ENCODE measurements around the gene GOLGA6D. TPM values are rescaled to one million over a fixed set of nuclear protein-coding genes. Genes with fewer than 3 reads are reported as not detected.
A peak's percentile ranks its signal among the peaks of the same experiment; 100 is the strongest.
"Not testable (repeated sequence)": the region's sequence is repeated elsewhere in the genome, so short reads cannot be mapped to it uniquely, and the experiment has no call there.

GOLGA6D gene, protein sequence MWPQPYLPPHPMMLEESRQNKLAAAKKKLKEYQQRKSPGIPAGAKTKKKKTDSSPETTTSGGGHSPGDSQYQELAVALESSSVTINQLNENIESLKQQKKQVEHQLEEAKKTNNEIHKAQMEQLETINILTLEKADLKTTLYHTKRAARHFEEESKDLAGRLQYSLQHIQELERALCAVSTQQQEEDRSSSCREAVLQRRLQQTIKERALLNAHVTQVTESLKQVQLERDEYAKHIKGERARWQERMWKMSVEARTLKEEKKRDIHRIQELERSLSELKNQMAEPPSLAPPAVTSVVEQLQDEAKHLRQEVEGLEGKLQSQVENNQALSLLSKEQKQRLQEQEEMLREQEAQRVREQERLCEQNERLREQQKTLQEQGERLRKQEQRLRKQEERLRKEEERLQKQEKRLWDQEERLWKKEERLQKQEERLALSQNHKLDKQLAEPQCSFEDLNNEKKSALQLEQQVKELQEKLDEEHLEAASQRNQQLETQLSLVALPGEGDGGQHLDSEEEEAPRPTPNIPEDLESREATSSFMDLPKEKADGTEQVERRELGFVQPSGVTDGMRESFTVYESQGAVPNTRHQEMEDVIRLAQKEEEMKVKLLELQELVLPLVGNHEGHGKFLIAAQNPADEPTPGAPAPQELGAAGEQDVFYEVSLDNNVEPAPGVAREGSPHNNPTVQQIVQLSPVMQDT
- not detected in 2 replicates for total RNA-seq (2022)
- Bru-seq, nascent RNA: not detected
- BruChase-seq, experiment 1, labeled RNA remaining after a 6-hour chase: percentile 6 among the genes with signal in this experiment
- BruChase-seq, experiment 2, labeled RNA remaining after a 2-hour chase: not detected
- long read RNA-seq: 0 reads

DNA sequence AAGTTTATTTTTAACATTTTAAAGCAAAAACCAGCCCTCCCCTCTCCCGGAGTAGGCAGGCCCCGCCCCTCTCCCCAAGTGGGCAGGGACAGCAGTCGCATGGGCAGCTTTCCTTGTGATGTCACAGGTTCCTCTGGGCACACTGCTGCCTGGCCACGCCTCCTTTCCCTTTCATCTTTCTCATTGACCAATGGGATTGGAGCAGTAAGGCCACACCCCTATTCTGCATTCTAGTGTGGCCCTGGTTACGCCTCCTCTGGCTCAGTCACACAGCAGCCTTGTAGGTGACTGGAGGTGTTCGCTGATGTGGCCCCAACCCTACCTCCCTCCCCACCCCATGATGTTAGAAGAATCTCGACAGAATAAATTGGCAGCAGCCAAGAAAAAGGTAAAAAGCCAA, at the start of gene GOLGA6D:
Gene GOLGA6D, plus strand, starts transcription at position 264 of the 400 bp plus-strand sequence. Its CDS starts 41 bp downstream, at position 305.
- DNase-seq (ENCODE audit: unreplicated experiment); H3K4me1 Mint-ChIP-seq (ENCODE audit: insufficient read depth, unreplicated experiment); H3K9me3 Mint-ChIP-seq (ENCODE audit: unreplicated experiment); POLR2A ChIA-PET; CTCF ChIA-PET; intact Hi-C loops (cut with micrococcal nuclease); H3K4me3 Mint-ChIP-seq (ENCODE audit: unreplicated experiment); H3K27ac Mint-ChIP-seq (ENCODE audit: low read depth, unreplicated experiment); H3K27me3 Mint-ChIP-seq (ENCODE audit: insufficient read depth, unreplicated experiment); BruUV-seq (replicated peaks); H3K36me3 Mint-ChIP-seq (ENCODE audit: insufficient read depth, unreplicated experiment): not testable (repeated sequence)

- Mint-ChIP-seq H3K36me3 (ENCODE audit: insufficient read depth, unreplicated experiment) (no peaks in the 10 kb centered on the region), H3K27me3 (ENCODE audit: insufficient read depth, unreplicated experiment) (peaks cover 39% of the 10 kb centered on the region), H3K9me3 (ENCODE audit: unreplicated experiment) (no peaks in the 10 kb centered on the region), H3K27ac (ENCODE audit: low read depth, unreplicated experiment) (no peak overlapping the region), H3K4me3 (ENCODE audit: unreplicated experiment) (no peak overlapping the region), H3K4me1 (ENCODE audit: insufficient read depth, unreplicated experiment) (no peaks in the 10 kb centered on the region)
- POLR2A ChIA-PET: no interaction called here
- BruUV-seq (replicated peaks): no TSS peak
- no peak for TF ChIP-seq CTCF (IDR thresholded peaks at IDR 0.05; ENCODE audit: unreplicated experiment)
- DNase-seq (ENCODE audit: unreplicated experiment): no peak
- CTCF ChIA-PET: no interaction called here
- intact Hi-C loops (cut with micrococcal nuclease): no loop called here
These were observed 49.0 kb upstream of the GOLGA6D start for GRCh38 chr15:75233504-75234190.

DNA sequence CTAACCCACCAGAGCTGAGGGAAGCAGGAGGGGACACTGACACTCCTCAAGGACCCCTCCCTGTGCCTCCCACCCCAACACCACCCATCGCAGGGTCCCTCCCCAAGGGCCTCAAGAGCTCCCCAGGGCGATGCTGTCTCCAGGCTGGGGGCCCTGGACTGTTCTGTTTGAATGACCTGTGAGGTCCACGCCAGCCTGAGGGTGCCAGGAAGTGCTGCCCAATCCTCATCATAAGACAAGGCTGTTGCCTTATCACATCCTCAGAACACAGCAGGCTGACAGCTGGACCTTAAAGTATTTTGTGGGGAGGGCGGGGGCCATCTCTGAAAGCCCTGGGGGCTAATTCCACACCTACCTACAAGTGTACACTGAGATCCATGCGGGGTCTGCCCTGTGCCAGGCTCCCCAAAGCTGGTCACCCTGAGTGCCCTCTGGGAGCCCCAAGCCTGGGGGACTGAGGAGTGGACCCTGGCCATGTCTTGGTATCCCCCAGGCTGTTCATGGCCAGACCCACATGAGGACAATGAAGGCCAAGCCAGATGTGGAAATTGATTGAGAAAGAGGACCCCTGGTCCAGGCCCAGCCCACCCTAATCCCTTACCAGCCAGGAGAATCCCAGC, 48.3 kb upstream of the GOLGA6D start:
- Mint-ChIP-seq H3K27ac (ENCODE audit: low read depth, unreplicated experiment) (no peak overlapping the region), H3K36me3 (ENCODE audit: insufficient read depth, unreplicated experiment) (no peaks in the 10 kb centered on the region), H3K4me1 (ENCODE audit: insufficient read depth, unreplicated experiment) (no peaks in the 10 kb centered on the region), H3K4me3 (ENCODE audit: unreplicated experiment) (no peak overlapping the region), H3K27me3 (ENCODE audit: insufficient read depth, unreplicated experiment) (peaks cover 45% of the 10 kb centered on the region), H3K9me3 (ENCODE audit: unreplicated experiment) (no peaks in the 10 kb centered on the region)
- CTCF ChIA-PET: no interaction called here
- POLR2A ChIA-PET: no interaction called here
- DNase-seq (ENCODE audit: unreplicated experiment): no peak
- no peak for TF ChIP-seq CTCF (IDR thresholded peaks at IDR 0.05; ENCODE audit: unreplicated experiment)
- BruUV-seq (replicated peaks): no TSS peak
- intact Hi-C loops (cut with micrococcal nuclease): no loop called here

DNA sequence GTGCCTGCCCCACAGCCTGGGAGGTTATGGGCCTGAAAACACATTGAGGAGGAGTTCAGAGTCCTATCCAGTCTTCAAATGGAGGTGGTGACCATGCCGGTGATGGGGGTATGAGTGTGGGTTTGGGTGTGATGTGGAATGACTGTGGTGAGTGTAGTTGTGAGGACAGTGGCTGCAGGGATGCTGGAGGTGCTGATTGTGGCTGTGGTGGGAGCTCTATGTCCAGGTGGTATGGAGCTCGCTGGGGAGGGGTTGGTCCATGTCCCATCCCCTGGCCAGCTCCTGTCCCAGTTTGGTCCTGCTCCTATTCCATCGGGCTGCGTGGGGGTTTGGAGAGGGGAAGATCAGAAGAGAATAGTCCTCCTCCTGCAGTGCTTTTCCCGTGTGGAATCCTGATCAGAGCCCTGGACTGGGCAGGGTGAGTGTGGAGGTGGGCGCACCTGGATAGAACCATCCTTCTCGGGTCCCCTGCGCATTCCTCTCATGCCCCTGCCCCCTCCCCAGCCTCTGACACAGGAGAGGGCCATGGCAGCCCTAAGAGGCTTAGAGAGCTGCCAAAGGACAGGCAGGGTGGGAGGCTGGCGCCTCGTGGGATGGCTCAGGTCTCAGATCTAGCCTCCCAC, 47.5 kb upstream of the GOLGA6D start:
- no peaks in the 10 kb centered on the region for H3K4me1 Mint-ChIP-seq (ENCODE audit: insufficient read depth, unreplicated experiment)
- no TSS peak for BruUV-seq (replicated peaks)
- no peak overlapping the region for H3K4me3 Mint-ChIP-seq (ENCODE audit: unreplicated experiment)
- H3K36me3 Mint-ChIP-seq (ENCODE audit: insufficient read depth, unreplicated experiment): no peaks in the 10 kb centered on the region
- no peaks in the 10 kb centered on the region for H3K9me3 Mint-ChIP-seq (ENCODE audit: unreplicated experiment)
- ChIA-PET CTCF (no interaction called here), POLR2A (no interaction called here)
- peaks cover 54% of the 10 kb centered on the region for H3K27me3 Mint-ChIP-seq (ENCODE audit: insufficient read depth, unreplicated experiment)
- H3K27ac Mint-ChIP-seq (ENCODE audit: low read depth, unreplicated experiment): no peak overlapping the region
- no peak for TF ChIP-seq CTCF (IDR thresholded peaks at IDR 0.05; ENCODE audit: unreplicated experiment)
- DNase-seq (ENCODE audit: unreplicated experiment): no peak
- intact Hi-C loops (cut with micrococcal nuclease): no loop called here
